ENCODE data around the gene IL2RG.

- TF ChIP-seq CTCF (IDR thresholded peaks at IDR 0.05) (no peak), POLR2A (IDR thresholded peaks at IDR 0.05) (no peak)
Observed at GRCh38 chrX:71091263-71091662, 20.1 kb downstream of the IL2RG start.

Data from Peyer's patch (tissue), 4 donors.